B cell (primary cell): ENCODE data around the gene MDFI. TPM values are rescaled to one million over a fixed set of nuclear protein-coding genes. Genes with fewer than 3 reads are reported as not detected.

ENCODE experiments used
- ATAC-seq: fragments of 200-7000 bp; cut with Tn5 transposase; one replicate; pipeline ENCODE4 v1.10.0; 2021; ENCODE audit warnings: low read depth, mild to moderate bottlenecking, moderate number of reproducible peaks, moderate library complexity
- CTCF ChIA-PET: fragments of 350-600 bp; sonication (Branson Sonifier 250); formaldehyde crosslinking; loops from one replicate; lab custom pipeline; 2021; ENCODE audit warnings: antibody characterized with exemption, inconsistent platforms; lab: Charles Lee
- POLR2A ChIA-PET: fragments of 350-600 bp; sonication (Branson Sonifier 250); formaldehyde crosslinking; loops from one replicate; lab custom pipeline; 2021; ENCODE audit warnings: antibody characterized with exemption; lab: Charles Lee
- DNase-seq: peaks from one replicate; pipeline ENCODE4 v3.0.0; 2013
- H2AFZ ChIP-seq: 2 replicates; pipeline ENCODE4 v1.6.1; 2012; ENCODE audit warnings: mild to moderate bottlenecking, low read depth, low read length; ENCODE audit not compliant: insufficient read depth, poor library complexity, severe bottlenecking
- H3K27ac ChIP-seq, 2 donors: 1 replicate in 1 of 2; 2 replicates in 1 of 2; pipeline ENCODE4 v1.5.1; 2012 to 2013; ENCODE audit warnings: low read length in 2 of 2, mild to moderate bottlenecking in 2 of 2, moderate library complexity in 1 of 2
- H3K27me3 ChIP-seq, 4 experiments: fragments of 200-600 bp in 1 of 4; sonication (generic) in 1 of 4; replicated peaks in 1 of 4; 1 replicate in 2 of 4; 2 replicates in 2 of 4; pipeline versions ENCODE4 v1.6.1 to v1.7.0; 2013 to 2016; ENCODE audit warnings: low read length in 3 of 4, mild to moderate bottlenecking in 2 of 4, mixed read lengths in 1 of 4, moderate library complexity in 1 of 4; ENCODE audit not compliant: insufficient read depth in 4 of 4, control insufficient read depth in 3 of 4; ENCODE audit errors: control extremely low read depth in 1 of 4
- H3K36me3 ChIP-seq, 2 experiments: replicated peaks in 1 of 2; 1 replicate in 1 of 2; 2 replicates in 1 of 2; pipeline versions ENCODE4 v1.6.1 to v1.7.1; 2013; ENCODE audit warnings: low read length in 1 of 2; ENCODE audit not compliant: insufficient read depth in 2 of 2, control insufficient read depth in 1 of 2; ENCODE audit errors: control extremely low read depth in 1 of 2, extremely low read depth in 1 of 2
- H3K4me1 ChIP-seq, 2 donors: fragments of 200-600 bp in 1 of 2; sonication (generic) in 1 of 2; 1 replicate in 1 of 2; 2 replicates in 1 of 2; pipeline versions ENCODE4 v1.5.1 to v1.6.1; 2013 to 2017; ENCODE audit warnings: low read length in 2 of 2; ENCODE audit not compliant: control insufficient read depth in 2 of 2, insufficient read depth in 2 of 2
- H3K4me2 ChIP-seq: replicated peaks from 2 replicates; pipeline ENCODE3; 2012; ENCODE audit warnings: mild to moderate bottlenecking, low read depth, low read length; ENCODE audit not compliant: poor library complexity, severe bottlenecking
- H3K4me3 ChIP-seq, 5 experiments: fragments of 200-600 bp in 1 of 5; sonication (generic) in 1 of 5; 1 replicate in 3 of 5; 2 replicates in 2 of 5; pipeline versions ENCODE4 v1.5.1 to v1.7.0; 2011 to 2016; ENCODE audit warnings: low read length in 4 of 5, mild to moderate bottlenecking in 4 of 5, low read depth in 2 of 5, control low read depth in 1 of 5, moderate library complexity in 1 of 5; ENCODE audit not compliant: insufficient read depth in 1 of 5; ENCODE audit errors: control extremely low read depth in 1 of 5, extremely low read depth in 1 of 5
- H3K79me2 ChIP-seq: fragments of 200-600 bp; sonication (generic); one replicate; pipeline ENCODE4 v1.6.0; 2016; ENCODE audit warnings: low read length; ENCODE audit not compliant: control insufficient read depth, insufficient read depth
- H3K9ac ChIP-seq: fragments of 200-600 bp; sonication (generic); 2 replicates; pipeline ENCODE4 v1.6.1; 2017; ENCODE audit warnings: mild to moderate bottlenecking, low read length, moderate library complexity
- H3K9me3 ChIP-seq, 3 donors: one replicate each; pipeline versions ENCODE4 v1.6.1 to v1.7.1; 2013; ENCODE audit warnings: low read length in 2 of 3; ENCODE audit not compliant: control insufficient read depth in 2 of 3, insufficient read depth in 1 of 3; ENCODE audit errors: control extremely low read depth in 1 of 3
- H4K20me1 ChIP-seq: 2 replicates; pipeline ENCODE4 v1.6.0; 2012; ENCODE audit warnings: mild to moderate bottlenecking, low read length; ENCODE audit not compliant: insufficient read depth, control insufficient read depth, poor library complexity, severe bottlenecking
- H3K27ac Mint-ChIP-seq: one replicate; pipeline ENCODE4 v1.8.0; 2021; ENCODE audit warnings: mixed read lengths
- H3K27me3 Mint-ChIP-seq: one replicate; pipeline ENCODE4 v1.8.0; 2021; ENCODE audit warnings: mixed read lengths
- H3K4me1 Mint-ChIP-seq: one replicate; pipeline ENCODE4 v1.8.0; 2021; ENCODE audit warnings: mixed read lengths
- H3K4me3 Mint-ChIP-seq: one replicate; pipeline ENCODE4 v1.8.0; 2021; ENCODE audit warnings: mixed read lengths
- H3K9me3 Mint-ChIP-seq: one replicate; pipeline ENCODE4 v1.8.0; 2022; ENCODE audit warnings: mixed read lengths; ENCODE audit not compliant: insufficient read depth
- EZH2 ChIP-seq: IDR thresholded peaks from 2 replicates; pipeline ENCODE4 v1.6.1; 2012; ENCODE audit warnings: borderline replicate concordance, low read depth, mild to moderate bottlenecking, moderate library complexity, low read length; ENCODE audit not compliant: insufficient read depth, poor library complexity, severe bottlenecking
- WGBS: methylation state at CpG from one replicate; pipeline ENCODE4 v1.1.5; 2013; ENCODE audit warnings: missing lambda C conversion rate; ENCODE audit not compliant: insufficient coverage; 5-methylcytosine and 5-hydroxymethylcytosine counted together
- intact Hi-C: fragments of 100-400 bp; cut with micrococcal nuclease; formaldehyde crosslinking; loops from one replicate; pipeline ENCODE4 v1.10.0; 2022
- polyA plus RNA-seq: library from polyadenylated mRNA; depleted of rRNA; stranded (reverse); fragments of >200 nt; gene quantifications from 2 replicates; pipeline ENCODE4 v1.2.3, GENCODE V29; 2012
- total RNA-seq, 2 donors: library from RNA; stranded (reverse); fragments of 120-200 nt in 1 of 2; gene quantifications; 1 replicate in 1 of 2; 2 replicates in 1 of 2; pipeline versions ENCODE4 v1.2.3 to v1.2.4, GENCODE V29; 2013 to 2022
- TF ChIP-seq, protein P1 (sequence below): fragments of 200-600 bp; IDR thresholded peaks from one replicate; pipeline ENCODE4 v1.8.0; 2022; ENCODE audit warnings: antibody characterized with exemption, mild to moderate bottlenecking

MDFI gene
- total and polyA plus RNA-seq, 2 donors (not counting 1 experiment from before 2014, with no cell fraction given) = not detected

DNA sequence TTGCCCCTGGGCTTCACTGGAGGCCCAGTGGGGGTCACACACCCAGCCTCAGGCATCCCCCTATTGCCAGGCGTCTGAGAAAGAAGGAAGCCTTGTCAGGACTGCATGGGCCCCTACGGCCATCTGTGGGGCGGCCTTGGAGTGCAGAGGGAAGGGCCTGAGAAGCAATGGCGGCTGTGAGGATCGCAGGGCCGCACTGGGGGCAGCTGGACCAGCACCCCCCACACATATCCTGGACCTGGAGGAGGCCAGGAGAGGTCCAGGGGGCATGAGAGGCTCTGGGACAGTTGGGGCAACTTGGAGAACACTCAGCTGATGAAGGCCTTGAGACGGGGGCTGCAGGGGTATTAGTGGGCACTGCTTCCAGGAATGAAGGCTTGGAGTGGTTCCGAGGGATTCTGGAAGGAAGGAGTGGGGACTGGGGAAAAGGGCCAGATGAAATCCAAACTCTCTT is 16.5 kb downstream of the MDFI start:
- intact Hi-C loops = no loop called here
- Histone ChIP-seq H3K4me3 (no peak overlapping the region), H3K36me3 (no peaks in the 10 kb centered on the region), H4K20me1 (no peaks in the 10 kb centered on the region), H3K27ac (no peak overlapping the region), H3K9ac (no peak overlapping the region), H3K79me2 (no peaks in the 10 kb centered on the region), H3K9me3 (no peaks in the 10 kb centered on the region), H3K27me3 (peaks cover 0 to 15% (median 4%) of the 10 kb centered on the region in 4 experiments), H3K4me2 (no peak overlapping the region), H2AFZ (no peak overlapping the region), H3K4me1 (no peaks in the 10 kb centered on the region)
- TF ChIP-seq EZH2 = no peak
- TF ChIP-seq, protein P1, sequence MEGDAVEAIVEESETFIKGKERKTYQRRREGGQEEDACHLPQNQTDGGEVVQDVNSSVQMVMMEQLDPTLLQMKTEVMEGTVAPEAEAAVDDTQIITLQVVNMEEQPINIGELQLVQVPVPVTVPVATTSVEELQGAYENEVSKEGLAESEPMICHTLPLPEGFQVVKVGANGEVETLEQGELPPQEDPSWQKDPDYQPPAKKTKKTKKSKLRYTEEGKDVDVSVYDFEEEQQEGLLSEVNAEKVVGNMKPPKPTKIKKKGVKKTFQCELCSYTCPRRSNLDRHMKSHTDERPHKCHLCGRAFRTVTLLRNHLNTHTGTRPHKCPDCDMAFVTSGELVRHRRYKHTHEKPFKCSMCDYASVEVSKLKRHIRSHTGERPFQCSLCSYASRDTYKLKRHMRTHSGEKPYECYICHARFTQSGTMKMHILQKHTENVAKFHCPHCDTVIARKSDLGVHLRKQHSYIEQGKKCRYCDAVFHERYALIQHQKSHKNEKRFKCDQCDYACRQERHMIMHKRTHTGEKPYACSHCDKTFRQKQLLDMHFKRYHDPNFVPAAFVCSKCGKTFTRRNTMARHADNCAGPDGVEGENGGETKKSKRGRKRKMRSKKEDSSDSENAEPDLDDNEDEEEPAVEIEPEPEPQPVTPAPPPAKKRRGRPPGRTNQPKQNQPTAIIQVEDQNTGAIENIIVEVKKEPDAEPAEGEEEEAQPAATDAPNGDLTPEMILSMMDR = no peak
- ChIA-PET POLR2A (no interaction called here), CTCF (no interaction called here)
- Mint-ChIP-seq H3K9me3 (no peaks in the 10 kb centered on the region), H3K27ac (no peak overlapping the region), H3K4me3 (no peak overlapping the region), H3K4me1 (no peaks in the 10 kb centered on the region), H3K27me3 (peaks cover 41% of the 10 kb centered on the region)
- ATAC-seq = no peak
- DNase-seq = no peak
- 74% methylated on average over 5 of the region's 8 CpGs for WGBS

DNA sequence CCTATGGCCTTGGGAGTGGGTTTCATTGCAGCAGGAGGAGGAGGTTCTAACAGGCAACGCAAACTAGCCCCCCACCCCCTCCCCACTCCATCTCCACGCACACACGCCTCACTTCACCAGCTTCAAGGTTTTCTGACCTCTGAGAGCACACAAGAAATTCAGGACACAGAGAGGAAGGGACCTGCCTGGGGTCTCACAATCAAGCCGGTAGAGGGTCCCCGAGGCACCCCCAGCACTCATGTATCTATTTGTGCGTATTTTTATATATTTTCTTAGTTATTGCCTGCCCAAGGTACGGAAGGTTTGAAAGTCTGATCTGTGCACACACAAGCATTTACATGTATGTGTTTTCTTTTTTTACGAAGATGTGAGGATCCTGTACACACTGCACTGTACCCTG is 16.9 kb downstream of the MDFI start:
- H3K9me3 Mint-ChIP-seq = no peaks in the 10 kb centered on the region
- H3K27ac Mint-ChIP-seq = no peak overlapping the region
- Histone ChIP-seq H4K20me1 (no peaks in the 10 kb centered on the region), H3K4me2 (no peak overlapping the region), H3K4me1 (no peaks in the 10 kb centered on the region), H3K4me3 (no peak overlapping the region), H3K27ac (no peak overlapping the region), H3K79me2 (no peaks in the 10 kb centered on the region), H3K36me3 (no peaks in the 10 kb centered on the region), H3K9me3 (no peaks in the 10 kb centered on the region), H2AFZ (no peak overlapping the region), H3K9ac (no peak overlapping the region), H3K27me3 (peaks cover 0 to 20% (median 4%) of the 10 kb centered on the region in 4 experiments)
- H3K27me3 Mint-ChIP-seq = peaks cover 43% of the 10 kb centered on the region
- TF ChIP-seq, protein P1 = no peak
- TF ChIP-seq EZH2 = no peak
- ChIA-PET CTCF (no interaction called here), POLR2A (no interaction called here)
- no peak overlapping the region for H3K4me3 Mint-ChIP-seq
- WGBS = 100% methylated on average over 2 of the region's 8 CpGs
- DNase-seq (no peak), ATAC-seq (no peak)
- intact Hi-C loops = no loop called here
- no peaks in the 10 kb centered on the region for H3K4me1 Mint-ChIP-seq
